ENCODE data around the gene ARHGAP15.

ARHGAP15 gene

DNA sequence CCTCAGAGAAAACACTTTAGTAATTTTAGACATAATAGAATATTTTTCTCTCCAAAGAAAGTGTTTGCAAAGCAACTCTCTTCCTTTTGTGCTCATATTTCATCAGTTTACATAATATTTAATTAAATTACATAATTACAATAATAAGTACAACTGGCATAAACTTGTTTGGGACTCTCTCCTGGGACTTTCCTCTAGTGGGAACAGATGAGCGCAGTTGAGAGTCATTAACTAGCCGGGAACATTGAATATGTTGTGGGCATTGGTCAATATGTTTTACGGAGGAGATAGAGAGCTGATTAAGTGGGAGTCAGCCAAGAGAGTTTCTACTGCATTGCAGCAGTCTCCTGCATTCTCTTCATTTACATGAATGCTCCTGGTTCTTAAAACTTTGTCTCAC lies 607.7 kb downstream of the ARHGAP15 start:
- DNase-seq = no peak

DNA sequence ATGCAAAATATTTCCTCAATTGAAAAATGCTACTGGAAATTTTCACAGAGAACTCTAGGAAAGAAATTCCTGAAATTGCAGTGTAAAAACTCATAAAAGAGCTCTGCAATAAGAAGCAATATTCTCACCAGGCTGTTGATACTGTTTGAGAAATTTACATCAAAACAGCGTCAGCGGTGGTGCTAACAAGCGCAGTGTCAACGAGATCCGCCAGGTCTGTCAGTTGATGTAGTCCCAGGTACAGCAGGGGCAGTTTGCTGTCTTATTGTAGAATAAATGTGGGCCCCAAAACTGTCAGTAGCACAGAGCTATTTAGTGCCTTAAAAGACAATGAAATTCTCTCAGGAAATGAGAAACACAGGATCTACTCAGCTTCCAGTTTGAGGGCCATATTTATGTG lies 611.2 kb downstream of the ARHGAP15 start:
- no peak for DNase-seq

DNA sequence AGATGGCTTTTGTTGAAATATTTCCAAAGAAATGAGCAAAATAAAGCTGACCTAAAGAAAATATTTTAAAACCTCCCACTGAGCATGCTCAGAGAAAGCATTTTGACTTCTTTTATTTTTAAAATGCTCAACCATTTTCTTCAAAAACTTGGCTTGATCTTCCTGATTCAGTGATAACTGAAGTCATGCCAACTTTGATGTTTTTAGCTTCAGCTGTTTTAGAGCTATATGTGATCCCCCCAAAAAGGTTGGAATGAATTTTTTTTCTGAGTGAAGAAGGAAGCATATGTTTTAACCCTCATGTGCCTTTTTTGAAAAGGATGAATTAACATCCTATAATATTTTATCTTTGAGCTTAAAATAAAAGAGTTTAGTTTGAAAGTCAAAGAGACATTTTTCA lies 612.0 kb downstream of the ARHGAP15 start:
- no peak for DNase-seq

DNA sequence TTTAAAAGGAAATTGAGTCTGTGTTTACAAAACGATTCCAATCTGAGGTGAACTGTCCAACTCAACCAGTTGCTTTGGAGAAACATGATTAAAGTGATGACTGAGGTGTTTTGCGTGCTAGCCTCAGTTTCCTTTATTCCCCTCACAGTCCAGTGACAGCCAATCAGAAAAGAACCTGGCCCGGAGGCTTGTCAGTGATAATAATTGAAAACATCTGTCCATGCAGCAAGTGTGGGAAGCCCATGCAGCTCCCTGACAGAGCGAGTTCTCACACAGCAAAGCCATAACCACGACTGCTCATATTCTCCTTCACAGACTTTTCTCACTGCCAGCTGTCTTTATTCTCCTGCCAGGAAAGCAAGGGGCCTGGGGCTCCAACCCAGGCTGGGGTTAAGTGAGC lies 613.4 kb downstream of the ARHGAP15 start:
- no peak for DNase-seq

DNA sequence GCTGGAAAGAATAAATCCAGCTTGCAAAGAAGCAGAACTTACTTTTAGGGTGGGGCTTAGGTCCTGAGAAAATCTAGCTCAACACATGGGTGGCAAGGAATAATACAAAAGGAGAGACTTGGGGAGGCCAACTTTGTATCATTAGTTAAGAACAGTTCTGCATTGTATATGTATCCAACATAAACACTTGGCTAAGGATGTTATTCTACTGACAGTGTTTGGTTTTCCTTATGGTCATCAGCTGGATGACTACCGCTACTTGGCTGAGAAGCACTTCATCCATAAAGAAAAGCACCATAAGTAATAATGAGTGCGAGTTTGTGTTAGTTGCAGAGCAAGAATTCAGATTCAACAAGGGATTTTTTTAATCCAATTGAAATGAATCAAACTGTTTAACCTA lies 614.9 kb downstream of the ARHGAP15 start:
- no peak for DNase-seq

DNA sequence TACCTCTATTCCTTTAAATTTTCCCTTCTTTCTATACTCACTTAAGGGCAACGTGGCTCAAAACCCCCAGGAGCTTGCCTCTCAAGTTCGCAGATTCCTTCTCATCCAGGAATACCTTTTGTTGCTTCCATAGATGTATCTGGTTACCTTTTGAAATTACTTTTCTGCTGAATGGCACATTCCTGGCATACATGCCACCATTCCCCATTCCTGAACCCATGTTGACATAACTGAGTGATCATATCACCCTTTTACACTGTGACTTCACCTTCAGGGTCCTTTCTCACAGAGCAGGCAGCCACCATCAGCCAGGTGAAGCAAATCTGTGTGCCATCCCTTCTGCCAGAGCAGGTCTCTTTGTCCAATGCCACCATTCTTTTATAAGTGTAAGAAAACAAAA lies 615.8 kb downstream of the ARHGAP15 start:
- DNase-seq = no peak

DNA sequence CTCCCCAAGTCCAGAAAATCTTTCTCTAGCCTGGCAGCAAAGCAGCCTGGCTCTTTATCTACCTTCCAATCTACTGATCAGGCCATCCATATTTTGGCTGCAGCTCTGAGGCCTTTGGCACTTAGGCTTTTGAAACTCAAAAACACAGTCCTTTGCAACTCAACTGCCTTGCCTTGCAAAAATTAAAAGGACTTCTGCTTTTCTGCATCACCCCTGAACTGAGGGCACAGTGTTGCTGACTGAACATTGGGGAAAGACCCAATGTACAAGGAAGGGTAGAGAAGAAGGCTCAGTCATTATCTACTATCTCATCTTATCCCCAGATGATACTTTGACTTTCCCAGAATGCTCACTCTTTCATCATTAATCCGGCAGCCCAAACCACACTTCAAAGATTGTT lies 625.5 kb downstream of the ARHGAP15 start:
- no peak for DNase-seq

DNA sequence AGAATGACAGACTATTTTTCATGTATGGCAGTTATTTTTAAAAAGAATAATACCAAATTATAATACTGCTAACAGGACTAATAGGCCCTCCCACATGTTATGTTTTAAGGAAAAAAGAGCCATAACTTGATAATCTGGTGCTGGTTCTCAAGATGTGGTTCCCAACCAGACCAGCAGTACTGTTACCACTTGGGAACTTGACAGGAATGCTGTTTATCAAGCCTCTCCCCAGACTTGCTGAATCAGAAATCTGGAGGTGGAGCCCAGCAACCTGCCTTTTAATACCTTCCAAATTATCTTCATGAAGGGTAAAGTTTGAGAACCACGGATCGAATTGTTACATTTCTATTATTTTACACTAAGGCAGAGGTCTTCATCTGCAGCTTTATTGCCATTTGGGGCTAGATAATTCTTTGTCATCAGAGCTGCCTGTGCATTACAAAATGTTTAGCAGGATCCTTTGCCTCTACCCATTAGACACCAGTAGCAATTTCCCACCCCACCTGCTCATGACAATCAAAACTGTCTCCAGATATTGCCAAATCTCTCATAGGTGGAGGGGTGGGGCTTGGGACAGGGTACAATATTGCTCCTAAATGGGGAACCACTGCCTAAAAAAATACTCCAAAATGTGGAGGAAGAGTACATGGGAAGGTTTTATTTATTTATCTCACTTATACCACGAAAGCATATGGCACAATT lies 629.6 kb downstream of the ARHGAP15 start:
- DNase-seq = no peak

DNA sequence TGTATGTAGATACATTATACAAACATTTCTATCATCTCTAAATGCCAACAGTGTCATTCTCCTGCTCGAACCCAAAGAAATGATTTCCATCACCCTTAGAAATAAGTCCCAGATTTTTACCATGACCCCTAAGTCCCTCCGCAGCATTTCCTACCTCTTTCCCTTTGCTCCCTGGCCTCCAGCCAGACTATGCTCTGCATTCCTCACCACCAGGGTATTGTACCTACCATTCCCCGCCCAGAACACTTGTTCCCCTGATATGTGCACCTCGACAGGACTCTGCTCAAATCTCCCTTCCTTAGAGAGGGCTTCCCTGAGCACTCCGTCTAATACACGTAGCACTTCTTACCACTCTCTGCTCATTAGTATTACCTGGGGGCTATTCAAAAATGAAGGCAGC lies 630.2 kb downstream of the ARHGAP15 start:
- no peak for DNase-seq

DNA sequence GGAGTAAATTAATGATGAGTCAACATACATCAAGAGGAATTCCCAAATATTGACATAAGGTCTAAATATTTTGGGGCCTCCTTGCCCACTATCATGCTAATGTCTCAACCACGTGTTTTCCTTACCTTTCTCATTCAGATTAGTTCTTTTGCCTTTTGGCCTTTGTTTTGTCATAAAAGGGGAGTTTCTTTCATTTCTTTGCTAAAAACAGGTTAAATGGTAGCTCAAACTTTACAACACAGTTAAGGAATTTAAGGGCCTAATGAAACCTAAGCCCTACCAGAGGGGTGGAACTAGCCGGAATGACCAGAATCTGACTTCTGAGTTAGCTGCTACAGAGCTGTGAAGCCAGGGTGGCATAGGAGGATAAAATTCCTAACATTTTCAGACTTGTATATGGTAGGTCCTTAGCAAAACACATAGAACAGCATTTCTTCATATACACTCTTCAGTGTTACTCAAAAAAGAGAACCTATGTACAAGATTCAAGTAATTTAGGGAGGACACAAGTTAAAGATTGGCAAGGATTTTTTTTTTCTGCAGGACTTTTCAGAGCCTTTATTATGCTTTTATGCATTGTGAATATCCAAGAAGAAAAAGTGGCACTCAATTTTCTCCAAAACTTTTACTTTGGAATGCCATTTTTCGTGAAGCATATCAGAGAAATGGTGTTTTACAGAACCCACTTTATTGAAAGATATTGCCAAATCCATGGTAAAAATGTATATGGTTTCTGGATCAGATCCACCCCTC lies 633.1 kb downstream of the ARHGAP15 start:
- DNase-seq = no peak

DNA sequence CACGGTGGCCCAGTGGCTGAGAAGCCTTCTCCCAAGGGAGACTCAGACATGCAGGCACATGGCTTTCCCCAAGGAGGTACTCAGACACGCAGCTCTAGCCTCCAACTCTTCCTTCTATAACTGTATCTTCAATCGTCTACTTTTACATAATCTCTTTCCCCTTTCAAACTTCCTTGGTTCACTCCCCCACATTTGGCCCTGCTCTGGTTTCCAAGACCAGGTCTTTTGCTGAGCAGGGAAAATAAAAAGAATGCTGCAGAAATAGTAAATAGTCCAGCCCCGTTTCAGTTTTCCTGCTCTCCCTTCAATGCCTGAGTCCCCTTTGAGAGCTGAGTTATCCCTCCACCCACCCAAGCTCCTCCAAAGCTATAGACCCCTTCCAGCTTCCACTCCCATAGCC lies 635.0 kb downstream of the ARHGAP15 start:
- no peak for DNase-seq

DNA sequence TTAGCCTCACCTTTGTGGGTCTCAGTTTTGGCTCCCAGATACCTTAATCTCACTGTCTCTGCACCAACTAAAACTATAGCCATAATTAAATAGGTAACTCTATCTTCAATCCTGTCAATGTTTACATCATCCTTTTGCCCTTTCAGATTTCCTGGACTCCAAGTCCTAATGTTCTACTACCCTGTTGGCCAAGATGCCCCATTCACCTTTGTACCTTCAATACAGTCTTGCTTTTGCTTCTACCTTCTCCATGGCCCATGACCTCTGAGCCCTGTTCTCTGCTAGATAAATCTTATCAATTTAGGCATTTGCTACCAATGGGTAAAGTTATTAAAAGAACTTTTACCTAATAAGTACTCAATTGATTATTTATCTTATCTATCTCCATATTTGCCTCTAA lies 635.5 kb downstream of the ARHGAP15 start:
- no peak for DNase-seq

DNA sequence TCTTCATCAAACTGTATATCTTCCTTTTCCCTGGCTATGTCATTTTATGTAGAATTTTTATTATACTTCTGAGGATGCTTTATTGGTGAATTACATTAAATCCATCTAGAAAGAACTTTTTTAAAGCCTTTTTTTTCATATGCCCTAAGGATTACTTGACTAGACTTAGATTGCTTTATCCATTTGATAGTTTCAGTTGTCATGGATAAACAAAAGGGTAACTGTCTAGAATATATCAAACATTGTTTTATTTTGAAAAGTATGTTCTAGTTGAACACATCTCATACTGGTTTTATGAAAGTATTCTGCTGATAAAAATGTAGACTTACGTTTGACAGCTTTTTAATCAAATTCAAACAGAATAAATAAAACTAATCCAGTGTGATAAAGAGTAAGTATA lies 639.8 kb downstream of the ARHGAP15 start:
- DNase-seq = no peak

DNA sequence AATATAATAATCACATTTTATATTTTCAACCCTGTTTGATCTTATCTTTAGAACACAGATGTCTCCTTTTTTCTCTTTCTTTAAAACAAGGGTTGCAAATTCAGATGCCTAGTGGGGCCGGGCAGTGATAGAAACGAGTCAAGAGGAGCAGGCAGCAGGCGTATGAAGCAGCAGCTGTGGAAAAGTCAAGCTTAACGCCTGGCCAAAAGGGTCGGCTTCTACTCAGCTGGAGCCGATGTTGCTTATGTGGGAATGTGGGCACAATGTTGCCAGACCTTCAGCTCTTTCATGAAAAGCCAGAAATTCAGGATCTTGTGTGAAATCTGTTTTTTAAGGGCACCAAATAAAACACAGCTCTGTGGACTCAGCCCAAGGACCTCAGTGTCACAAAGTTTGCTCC lies 642.7 kb downstream of the ARHGAP15 start:
- no peak for DNase-seq

DNA sequence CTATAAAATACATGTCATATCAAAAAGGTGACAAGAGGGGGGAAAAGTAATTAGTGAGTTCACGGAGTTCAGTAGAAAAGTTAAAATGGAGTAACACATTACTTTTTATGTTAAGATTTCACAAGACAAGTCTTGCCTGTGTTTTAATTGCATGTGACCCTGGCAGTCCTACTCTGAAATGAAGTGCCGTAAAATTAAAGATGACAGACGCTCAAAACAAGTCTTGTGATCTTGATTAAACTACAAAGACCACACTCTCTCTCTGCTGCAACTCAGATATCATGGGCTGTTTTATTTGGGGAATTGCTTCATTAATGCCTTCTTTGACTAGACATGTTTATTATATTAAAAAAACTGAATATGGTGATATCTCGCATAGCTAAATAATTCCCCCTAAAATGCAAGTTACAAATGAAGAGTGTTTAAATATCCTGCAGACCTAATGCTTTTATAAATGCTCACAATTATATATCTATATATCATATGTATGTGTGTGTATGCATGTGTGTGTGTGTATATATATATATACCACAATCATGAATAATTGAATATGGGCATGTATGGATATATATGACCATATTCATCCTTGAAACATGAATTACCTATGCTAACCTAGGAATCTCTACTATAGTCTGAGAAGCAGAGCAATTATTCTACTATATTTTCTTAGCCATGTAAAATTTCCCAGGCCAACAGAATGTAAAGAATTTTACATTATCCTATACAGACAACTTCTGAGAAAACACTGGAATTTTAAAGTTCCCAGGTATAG lies 647.5 kb downstream of the ARHGAP15 start:
- no peak for DNase-seq

DNA sequence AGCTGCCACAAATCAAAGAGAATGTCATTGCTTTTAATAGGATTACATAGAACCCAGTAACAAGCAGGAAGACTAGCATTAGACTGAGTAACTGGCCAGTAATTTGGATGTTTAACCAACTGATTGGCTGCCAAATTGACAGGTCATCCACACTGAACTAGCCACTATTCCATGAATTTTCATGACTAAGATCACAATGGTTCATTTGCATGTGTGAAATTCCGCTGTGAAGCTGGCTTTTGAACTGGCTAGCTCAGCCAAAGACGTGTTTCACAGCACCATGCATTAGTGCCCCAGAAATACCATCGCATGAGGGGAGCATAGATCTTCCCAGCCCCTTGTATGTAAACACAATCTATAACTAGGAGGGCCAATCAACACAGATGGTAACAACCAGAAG lies 649.8 kb downstream of the ARHGAP15 start:
- DNase-seq = no peak

DNA sequence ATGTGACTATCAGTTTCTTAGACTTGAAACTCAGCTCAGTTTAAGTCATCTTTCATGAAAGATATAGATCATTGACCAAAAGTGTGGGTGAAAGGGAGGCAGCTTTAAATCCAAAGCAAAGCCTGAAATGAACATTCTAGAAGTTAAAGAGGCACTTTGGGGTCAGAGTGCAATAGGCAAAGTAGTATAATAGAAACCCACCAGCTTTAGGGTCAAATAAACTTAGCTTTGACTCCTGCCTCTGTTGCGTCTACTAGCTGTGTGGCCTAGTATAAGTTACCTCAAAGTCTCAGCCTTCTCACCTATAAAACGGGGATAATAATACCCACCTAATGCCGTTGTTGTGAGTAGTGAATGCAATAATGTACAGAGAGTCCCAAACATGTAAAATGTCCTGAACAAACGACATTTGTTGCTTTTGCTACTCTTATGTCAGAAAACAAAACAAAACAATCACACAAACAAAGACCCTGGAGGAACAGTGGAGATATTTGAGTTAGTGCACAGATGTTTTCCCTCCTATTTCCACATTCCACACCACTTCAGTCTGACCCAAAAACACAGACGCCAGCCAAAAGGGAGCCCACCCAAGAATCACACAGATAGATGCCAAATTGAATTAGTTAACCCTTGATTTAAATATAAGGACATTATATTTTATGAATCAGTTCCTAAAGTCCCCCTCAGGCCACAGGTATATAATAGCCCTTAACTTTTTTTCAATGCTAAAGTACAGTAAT lies 657.0 kb downstream of the ARHGAP15 start:
- no peak for DNase-seq

DNA sequence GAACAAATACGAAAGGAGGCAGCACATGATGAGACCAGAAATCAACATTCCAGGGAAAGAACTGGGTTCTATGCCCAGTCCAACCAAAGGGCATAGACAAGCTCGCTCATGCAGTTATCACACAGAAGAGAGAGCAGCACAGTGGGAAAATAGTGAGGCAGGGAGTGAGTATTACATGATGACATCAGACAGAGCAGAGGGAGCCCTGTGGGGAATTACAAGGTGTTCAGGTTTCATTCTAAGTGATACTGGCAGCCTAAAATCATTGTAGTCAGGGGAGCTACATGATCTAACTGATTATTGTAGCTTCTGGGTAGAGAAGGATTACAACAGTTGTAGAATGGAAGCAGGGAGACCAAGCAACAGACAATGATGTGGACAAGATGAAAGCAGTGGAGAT lies 658.5 kb downstream of the ARHGAP15 start:
- DNase-seq = no peak

DNA sequence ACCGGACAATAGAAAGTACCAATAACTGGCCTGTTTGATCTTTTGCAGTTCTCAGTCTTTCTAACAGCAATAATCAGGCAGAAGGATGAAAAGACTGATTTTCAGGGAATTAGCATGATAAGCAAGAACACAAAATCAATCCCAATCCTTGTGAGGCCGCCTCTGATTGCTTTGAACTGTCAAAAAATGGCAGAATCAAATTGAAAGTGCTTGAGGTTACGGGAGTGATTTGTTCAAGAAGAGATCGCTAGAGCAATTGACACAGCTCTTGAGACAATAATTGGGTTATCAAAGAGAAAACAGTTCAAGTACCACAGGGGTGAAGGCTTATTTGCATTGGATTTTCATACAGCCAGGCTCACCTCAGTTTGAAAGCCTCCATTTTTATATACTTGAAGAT lies 663.4 kb downstream of the ARHGAP15 start:
- DNase-seq = no peak

DNA sequence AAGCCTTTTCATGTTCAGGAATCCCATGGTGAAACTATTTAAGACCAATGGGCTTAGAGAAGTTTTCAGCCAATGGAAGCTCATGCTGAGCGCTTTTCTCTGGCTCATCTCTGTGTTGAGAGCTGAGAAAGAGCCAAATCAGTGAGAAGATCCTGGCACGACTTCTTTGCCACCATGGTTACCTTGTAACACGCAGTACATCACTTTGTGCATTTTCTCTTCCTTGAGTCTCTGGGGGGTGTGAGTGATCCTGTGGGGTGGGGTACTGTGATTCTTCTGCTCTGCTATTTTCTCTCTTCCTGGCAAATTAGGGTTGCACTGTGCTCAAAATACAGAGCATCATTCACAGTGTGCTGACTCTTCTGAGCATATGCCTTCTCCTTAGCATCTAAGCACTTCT lies 664.2 kb downstream of the ARHGAP15 start:
- no peak for DNase-seq

DNA sequence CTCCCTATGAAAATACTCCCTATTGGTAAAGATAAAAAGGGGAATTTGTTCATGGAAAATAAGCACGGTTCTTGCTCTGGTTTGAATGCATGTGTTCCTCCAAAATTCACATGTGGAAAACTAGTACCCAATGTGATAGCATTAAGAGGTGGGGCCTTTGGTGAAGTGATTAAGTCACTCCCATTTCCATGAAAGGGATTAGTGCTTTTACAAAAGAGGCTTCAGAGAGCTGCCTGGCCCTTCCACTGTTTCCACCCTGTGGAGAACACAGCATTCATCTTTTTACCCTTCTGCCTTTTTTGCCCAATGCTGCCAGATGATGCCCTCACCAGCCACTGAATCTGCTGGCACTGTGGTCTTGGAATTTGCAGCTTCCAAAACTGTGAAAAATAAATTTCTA lies 666.8 kb downstream of the ARHGAP15 start:
- DNase-seq = no peak

DNA sequence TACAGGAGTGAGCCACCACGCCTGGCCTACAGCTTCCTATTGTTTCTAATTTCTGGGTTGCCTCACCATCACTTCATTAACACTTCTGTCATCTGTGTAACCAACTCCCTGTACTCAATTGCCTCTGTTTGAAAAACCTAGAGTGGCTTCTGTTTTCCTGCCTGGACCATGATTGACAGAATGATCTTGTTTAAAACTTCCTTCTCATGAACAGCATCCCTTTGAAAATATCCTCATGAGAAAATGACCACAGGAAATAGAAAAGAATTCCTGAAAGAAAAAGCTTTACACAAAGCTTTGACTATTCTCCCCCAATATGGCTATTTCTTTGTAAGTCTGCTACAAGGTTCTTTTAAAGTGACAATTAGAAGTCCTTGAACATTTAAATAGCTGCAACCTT lies 672.3 kb downstream of the ARHGAP15 start:
- DNase-seq = no peak

DNA sequence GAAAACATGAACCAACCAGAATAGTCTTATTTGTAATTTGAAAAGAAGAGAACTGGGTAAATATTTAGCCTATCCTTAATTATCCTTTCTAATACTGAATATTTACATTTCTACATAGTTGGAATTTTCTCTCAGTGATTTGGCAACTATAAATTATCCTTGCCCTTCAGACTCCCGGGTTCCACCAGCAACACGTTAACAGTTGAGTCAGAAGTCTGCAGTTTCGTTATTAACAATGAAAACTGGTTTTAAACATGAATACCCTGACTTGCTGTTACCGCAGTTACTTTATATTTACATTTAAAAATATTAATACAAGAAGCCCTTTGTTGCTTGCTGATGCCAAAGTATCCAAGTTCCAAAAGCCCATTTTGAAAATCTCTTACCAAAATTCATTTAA lies 673.0 kb downstream of the ARHGAP15 start:
- DNase-seq = no peak
